Embryonic facial prominence (tissue), 1 donor: ENCODE results near the gene SSBP4.

Experiments
- DNase-seq: peaks from one replicate; pipeline ENCODE4 v3.0.0-alpha.2; 2016; ENCODE audit errors: extremely low spot score

SSBP4 gene

GRCh38 chr19:18420930-18421329 lies 1.7 kb downstream of the SSBP4 start:
- no peak for DNase-seq

- no peak for DNase-seq
Measured at GRCh38 chr19:18421371-18421959, 2.3 kb downstream of the SSBP4 start.

GRCh38 chr19:18422530-18423191 lies 3.5 kb downstream of the SSBP4 start:
- no peak for DNase-seq

GRCh38 chr19:18423258-18424020 lies 4.2 kb downstream of the SSBP4 start:
- no peak for DNase-seq

GRCh38 chr19:18424122-18424889 lies 5.1 kb downstream of the SSBP4 start:
- DNase-seq: no peak

GRCh38 chr19:18424890-18425514 lies 5.8 kb downstream of the SSBP4 start:
- no peak for DNase-seq

GRCh38 chr19:18425515-18426415 lies 6.6 kb downstream of the SSBP4 start:
- DNase-seq: no peak

GRCh38 chr19:18426416-18426767 lies 7.2 kb downstream of the SSBP4 start:
- DNase-seq: no peak

GRCh38 chr19:18427080-18427742 lies 8.0 kb downstream of the SSBP4 start:
- no peak for DNase-seq

- no peak for DNase-seq
Measured at GRCh38 chr19:18427743-18428113, 8.5 kb downstream of the SSBP4 start.

GRCh38 chr19:18428173-18428786 lies 9.1 kb downstream of the SSBP4 start:
- no peak for DNase-seq

- DNase-seq: no peak
Measured at GRCh38 chr19:18428787-18429674, 9.8 kb downstream of the SSBP4 start.

GRCh38 chr19:18429717-18430416 lies 10.7 kb downstream of the SSBP4 start:
- no peak for DNase-seq

- DNase-seq: no peak
Measured at GRCh38 chr19:18430417-18431144, 11.4 kb downstream of the SSBP4 start.

- DNase-seq: no peak
Measured at GRCh38 chr19:18431351-18432197, 12.4 kb downstream of the SSBP4 start.

GRCh38 chr19:18432275-18433014 lies 13.2 kb downstream of the SSBP4 start:
- DNase-seq: no peak
